Measurements from ENCODE around the gene MYH11.

MYH11 gene

GRCh38 chr16:15827299-15827698 is 29.5 kb downstream of the MYH11 start:
- Histone ChIP-seq H3K4me3 (ENCODE audit: low read length in 2 of 2) (no peak overlapping the region), H2AFZ (ENCODE audit: low read length) (no peak overlapping the region), H3K36me3 (replicated peaks in 1 of 2; ENCODE audit: control insufficient read depth in 2 of 2, insufficient read depth in 2 of 2, low read length in 2 of 2) (no peaks in the 10 kb centered on the region), H3K27ac (replicated peaks; ENCODE audit: low read length) (no peak overlapping the region), H4K8ac (ENCODE audit: low read depth, low read length) (no peak overlapping the region), H3K23ac (ENCODE audit: low read depth, low read length, poor library complexity) (no peak overlapping the region), H4K91ac (ENCODE audit: low read depth, low read length, poor library complexity) (no peak overlapping the region), H3K9ac (ENCODE audit: low read depth, low read length, poor library complexity) (peak overlapping the region; percentile 12), H3K14ac (ENCODE audit: low read length) (no peak overlapping the region), H3K4me1 (ENCODE audit: control insufficient read depth in 2 of 2, insufficient read depth in 1 of 2, low read depth in 1 of 2, low read length in 2 of 2) (no peaks in the 10 kb centered on the region), H2BK5ac (ENCODE audit: low read length) (no peak overlapping the region), H3K18ac (ENCODE audit: low read length) (no peak overlapping the region), H2BK120ac (ENCODE audit: low read depth, low read length) (no peak overlapping the region), H3K79me1 (ENCODE audit: low read depth, low read length) (no peaks in the 10 kb centered on the region), H2BK12ac (ENCODE audit: low read length) (no peak overlapping the region), H3K4me2 (ENCODE audit: insufficient read depth, low read length, poor library complexity, severe bottlenecking) (no peak overlapping the region), H3K27me3 (ENCODE audit: control insufficient read depth in 3 of 3, insufficient read depth in 3 of 3, low read depth in 1 of 3, low read length in 3 of 3) (peaks cover 0 to 13% (median 0%) of the 10 kb centered on the region in 3 experiments), H3K9me3 (replicated peaks in 1 of 2; ENCODE audit: control insufficient read depth in 2 of 2, insufficient read depth in 1 of 2, low read depth in 1 of 2, low read length in 2 of 2) (no peaks in the 10 kb centered on the region), H2AK5ac (ENCODE audit: low read depth, low read length) (no peak overlapping the region), H2BK15ac (ENCODE audit: low read length) (no peak overlapping the region), H3K4ac (ENCODE audit: low read length) (no peak overlapping the region)
- WGBS, 2 donors (ENCODE audit: extremely low coverage in 2 of 2, insufficient read length in 2 of 2, insufficient replicate concordance in 1 of 2): no CpG with 5 or more reads among the region's 7 CpGs
- DNase-seq (ENCODE audit: low spot score): no peak

DNA sequence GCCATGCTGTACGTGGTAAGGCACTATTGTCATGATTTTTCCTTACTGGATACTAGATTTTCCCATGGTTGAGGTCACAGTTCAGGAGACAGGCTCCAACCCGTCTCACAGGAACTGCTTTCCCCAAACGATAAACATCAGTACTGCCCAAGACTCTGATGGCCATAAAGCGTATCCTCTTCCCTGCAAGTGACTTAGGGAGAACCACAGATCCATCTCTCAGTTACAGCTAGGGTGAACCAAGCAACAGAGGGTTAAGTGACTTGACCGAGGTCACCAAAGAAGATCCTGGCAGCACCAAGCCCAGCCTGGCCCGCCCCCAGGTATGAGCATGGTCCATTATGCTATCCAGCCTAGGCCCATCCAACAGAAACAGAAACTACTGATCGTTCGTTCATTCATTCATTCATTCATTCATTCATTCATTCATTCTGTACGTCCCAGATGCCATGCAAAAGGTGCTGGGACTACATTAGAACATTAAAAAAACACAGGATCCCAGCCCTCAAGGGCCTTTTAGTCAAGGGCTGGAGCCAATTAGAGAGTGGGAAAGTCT is 31.0 kb downstream of the MYH11 start:
- Histone ChIP-seq H2BK5ac (ENCODE audit: low read length) (no peak overlapping the region), H3K9ac (ENCODE audit: low read depth, low read length, poor library complexity) (no peak overlapping the region), H3K14ac (ENCODE audit: low read length) (no peak overlapping the region), H3K18ac (ENCODE audit: low read length) (no peak overlapping the region), H4K8ac (ENCODE audit: low read depth, low read length) (no peak overlapping the region), H2BK120ac (ENCODE audit: low read depth, low read length) (no peak overlapping the region), H3K4me1 (ENCODE audit: control insufficient read depth in 2 of 2, insufficient read depth in 1 of 2, low read depth in 1 of 2, low read length in 2 of 2) (no peaks in the 10 kb centered on the region), H3K23ac (ENCODE audit: low read depth, low read length, poor library complexity) (no peak overlapping the region), H3K27ac (replicated peaks; ENCODE audit: low read length) (no peak overlapping the region), H3K36me3 (replicated peaks in 1 of 2; ENCODE audit: control insufficient read depth in 2 of 2, insufficient read depth in 2 of 2, low read length in 2 of 2) (no peaks in the 10 kb centered on the region), H3K4ac (ENCODE audit: low read length) (no peak overlapping the region), H3K79me1 (ENCODE audit: low read depth, low read length) (no peaks in the 10 kb centered on the region), H3K4me3 (ENCODE audit: low read length in 2 of 2) (no peak overlapping the region), H3K9me3 (replicated peaks in 1 of 2; ENCODE audit: control insufficient read depth in 2 of 2, insufficient read depth in 1 of 2, low read depth in 1 of 2, low read length in 2 of 2) (no peaks in the 10 kb centered on the region), H3K27me3 (ENCODE audit: control insufficient read depth in 3 of 3, insufficient read depth in 3 of 3, low read depth in 1 of 3, low read length in 3 of 3) (peaks cover 0 to 11% (median 0%) of the 10 kb centered on the region in 3 experiments), H2AFZ (ENCODE audit: low read length) (no peak overlapping the region), H2BK15ac (ENCODE audit: low read length) (no peak overlapping the region), H2AK5ac (ENCODE audit: low read depth, low read length) (no peak overlapping the region), H2BK12ac (ENCODE audit: low read length) (no peak overlapping the region), H4K91ac (ENCODE audit: low read depth, low read length, poor library complexity) (no peak overlapping the region), H3K4me2 (ENCODE audit: insufficient read depth, low read length, poor library complexity, severe bottlenecking) (no peak overlapping the region)
- DNase-seq (ENCODE audit: low spot score): no peak
- no CpG with 5 or more reads among the region's 9 CpGs for WGBS, 2 donors (ENCODE audit: extremely low coverage in 2 of 2, insufficient read length in 2 of 2, insufficient replicate concordance in 1 of 2)

- Histone ChIP-seq H2BK5ac (ENCODE audit: low read length) (no peak overlapping the region), H3K27ac (replicated peaks; ENCODE audit: low read length) (no peak overlapping the region), H3K18ac (ENCODE audit: low read length) (peak overlapping the region; percentile 42), H2AK5ac (ENCODE audit: low read depth, low read length) (no peak overlapping the region), H4K8ac (ENCODE audit: low read depth, low read length) (no peak overlapping the region), H2BK120ac (ENCODE audit: low read depth, low read length) (peak overlapping the region; percentile 53), H3K4me3 (ENCODE audit: low read length in 2 of 2) (no peak overlapping the region), H3K79me1 (ENCODE audit: low read depth, low read length) (no peaks in the 10 kb centered on the region), H2AFZ (ENCODE audit: low read length) (no peak overlapping the region), H3K27me3 (ENCODE audit: control insufficient read depth in 3 of 3, insufficient read depth in 3 of 3, low read depth in 1 of 3, low read length in 3 of 3) (peaks cover 0 to 6% (median 0%) of the 10 kb centered on the region in 3 experiments), H3K9me3 (replicated peaks in 1 of 2; ENCODE audit: control insufficient read depth in 2 of 2, insufficient read depth in 1 of 2, low read depth in 1 of 2, low read length in 2 of 2) (peaks cover 0 to 2% of the 10 kb centered on the region in 2 donors), H2BK15ac (ENCODE audit: low read length) (peak overlapping the region; percentile 27), H3K36me3 (replicated peaks in 1 of 2; ENCODE audit: control insufficient read depth in 2 of 2, insufficient read depth in 2 of 2, low read length in 2 of 2) (no peaks in the 10 kb centered on the region), H3K14ac (ENCODE audit: low read length) (peak overlapping the region; percentile 58), H3K4me1 (ENCODE audit: control insufficient read depth in 2 of 2, insufficient read depth in 1 of 2, low read depth in 1 of 2, low read length in 2 of 2) (no peaks in the 10 kb centered on the region), H2BK12ac (ENCODE audit: low read length) (no peak overlapping the region), H3K9ac (ENCODE audit: low read depth, low read length, poor library complexity) (no peak overlapping the region), H3K4me2 (ENCODE audit: insufficient read depth, low read length, poor library complexity, severe bottlenecking) (no peak overlapping the region), H3K23ac (ENCODE audit: low read depth, low read length, poor library complexity) (peak overlapping the region; percentile 49), H3K4ac (ENCODE audit: low read length) (no peak overlapping the region), H4K91ac (ENCODE audit: low read depth, low read length, poor library complexity) (no peak overlapping the region)
- DNase-seq (ENCODE audit: low spot score): no peak
- no CpG with 5 or more reads among the region's 17 CpGs for WGBS, 2 donors (ENCODE audit: extremely low coverage in 2 of 2, insufficient read length in 2 of 2, insufficient replicate concordance in 1 of 2)
Measured at GRCh38 chr16:15822957-15823356, 33.9 kb downstream of the MYH11 start.

DNA sequence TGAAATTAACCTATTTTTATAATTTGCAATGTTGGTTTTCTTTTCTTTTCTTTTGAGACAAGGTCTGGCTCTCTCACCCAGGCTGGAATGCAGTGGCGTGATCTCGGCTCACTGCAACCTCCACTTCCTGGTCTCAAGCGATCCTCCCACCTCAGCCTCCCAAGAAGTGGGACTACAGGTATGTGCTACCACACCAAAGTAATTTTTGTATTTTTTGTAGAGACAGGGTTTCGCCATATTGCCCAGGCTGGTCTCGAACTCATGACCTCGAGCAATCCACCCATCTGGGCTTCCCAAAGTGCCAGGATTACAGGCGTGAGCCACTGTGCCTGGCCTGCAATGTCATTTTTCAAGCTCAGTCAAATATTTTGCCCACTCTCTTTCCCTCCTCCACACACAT is 36.0 kb downstream of the MYH11 start:
- H3K14ac ChIP-seq (ENCODE audit: low read length): no peak overlapping the region
- no CpG with 5 or more reads among the region's 7 CpGs for WGBS, 2 donors (ENCODE audit: extremely low coverage in 2 of 2, insufficient read length in 2 of 2, insufficient replicate concordance in 1 of 2)

More for the DNA sequence above, 36.0 kb downstream of the MYH11 start:
- H3K4me1 ChIP-seq (ENCODE audit: control insufficient read depth in 2 of 2, insufficient read depth in 1 of 2, low read depth in 1 of 2, low read length in 2 of 2): no peaks in the 10 kb centered on the region
- H2BK12ac ChIP-seq (ENCODE audit: low read length): no peak overlapping the region
- H3K4ac ChIP-seq (ENCODE audit: low read length): no peak overlapping the region
- peaks cover 0 to 2% of the 10 kb centered on the region in 2 donors for H3K9me3 ChIP-seq (replicated peaks in 1 of 2; ENCODE audit: control insufficient read depth in 2 of 2, insufficient read depth in 1 of 2, low read depth in 1 of 2, low read length in 2 of 2)
- no peak overlapping the region for H2BK15ac ChIP-seq (ENCODE audit: low read length)
- H3K18ac ChIP-seq (ENCODE audit: low read length): no peak overlapping the region
- H4K91ac ChIP-seq (ENCODE audit: low read depth, low read length, poor library complexity): no peak overlapping the region
- H3K4me2 ChIP-seq (ENCODE audit: insufficient read depth, low read length, poor library complexity, severe bottlenecking): no peak overlapping the region
- peaks cover 0 to 6% (median 0%) of the 10 kb centered on the region in 3 experiments for H3K27me3 ChIP-seq (ENCODE audit: control insufficient read depth in 3 of 3, insufficient read depth in 3 of 3, low read depth in 1 of 3, low read length in 3 of 3)
- no peak overlapping the region for H3K27ac ChIP-seq (replicated peaks; ENCODE audit: low read length)
- no peak overlapping the region for H3K9ac ChIP-seq (ENCODE audit: low read depth, low read length, poor library complexity)
- H3K79me1 ChIP-seq (ENCODE audit: low read depth, low read length): no peaks in the 10 kb centered on the region
- H3K4me3 ChIP-seq (ENCODE audit: low read length in 2 of 2): no peak overlapping the region
- no peak for DNase-seq (ENCODE audit: low spot score)
- no peak overlapping the region for H2AFZ ChIP-seq (ENCODE audit: low read length)
- no peak overlapping the region for H2BK5ac ChIP-seq (ENCODE audit: low read length)
- H2BK120ac ChIP-seq (ENCODE audit: low read depth, low read length): no peak overlapping the region
- no peak overlapping the region for H3K23ac ChIP-seq (ENCODE audit: low read depth, low read length, poor library complexity)
- no peak overlapping the region for H4K8ac ChIP-seq (ENCODE audit: low read depth, low read length)
- no peak overlapping the region for H2AK5ac ChIP-seq (ENCODE audit: low read depth, low read length)
- no peaks in the 10 kb centered on the region for H3K36me3 ChIP-seq (replicated peaks in 1 of 2; ENCODE audit: control insufficient read depth in 2 of 2, insufficient read depth in 2 of 2, low read length in 2 of 2)
